HFF-Myc (cell line): ENCODE data around the gene NTSR2.

Source experiments
- DNase-seq: peaks from one replicate; pipeline ENCODE4 v3.0.0-alpha.2; 2011; ENCODE audit warnings: low read depth; ENCODE audit errors: extremely low read depth
- H3K4me3 ChIP-seq: replicated peaks from 2 replicates; pipeline ENCODE4 v1.5.1; 2011; ENCODE audit warnings: low read depth, mild to moderate bottlenecking, control low read depth, low read length
- TF ChIP-seq, protein P1 (sequence below): IDR thresholded peaks from 2 replicates; pipeline ENCODE4 v1.5.1; 2012; ENCODE audit warnings: mild to moderate bottlenecking, low read depth, low read length, control low read depth; ENCODE audit errors: missing control alignments

NTSR2 gene

GRCh38 chr2:11629851-11630250 is 40.1 kb downstream of the NTSR2 start:
- no peak overlapping the region for H3K4me3 ChIP-seq
- TF ChIP-seq, protein P1, sequence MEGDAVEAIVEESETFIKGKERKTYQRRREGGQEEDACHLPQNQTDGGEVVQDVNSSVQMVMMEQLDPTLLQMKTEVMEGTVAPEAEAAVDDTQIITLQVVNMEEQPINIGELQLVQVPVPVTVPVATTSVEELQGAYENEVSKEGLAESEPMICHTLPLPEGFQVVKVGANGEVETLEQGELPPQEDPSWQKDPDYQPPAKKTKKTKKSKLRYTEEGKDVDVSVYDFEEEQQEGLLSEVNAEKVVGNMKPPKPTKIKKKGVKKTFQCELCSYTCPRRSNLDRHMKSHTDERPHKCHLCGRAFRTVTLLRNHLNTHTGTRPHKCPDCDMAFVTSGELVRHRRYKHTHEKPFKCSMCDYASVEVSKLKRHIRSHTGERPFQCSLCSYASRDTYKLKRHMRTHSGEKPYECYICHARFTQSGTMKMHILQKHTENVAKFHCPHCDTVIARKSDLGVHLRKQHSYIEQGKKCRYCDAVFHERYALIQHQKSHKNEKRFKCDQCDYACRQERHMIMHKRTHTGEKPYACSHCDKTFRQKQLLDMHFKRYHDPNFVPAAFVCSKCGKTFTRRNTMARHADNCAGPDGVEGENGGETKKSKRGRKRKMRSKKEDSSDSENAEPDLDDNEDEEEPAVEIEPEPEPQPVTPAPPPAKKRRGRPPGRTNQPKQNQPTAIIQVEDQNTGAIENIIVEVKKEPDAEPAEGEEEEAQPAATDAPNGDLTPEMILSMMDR = no peak
- no peak for DNase-seq

- H3K4me3 ChIP-seq = no peak overlapping the region
- TF ChIP-seq, protein P1 = no peak
- no peak for DNase-seq
Measured at GRCh38 chr2:11629215-11629614, 40.8 kb downstream of the NTSR2 start.

DNA sequence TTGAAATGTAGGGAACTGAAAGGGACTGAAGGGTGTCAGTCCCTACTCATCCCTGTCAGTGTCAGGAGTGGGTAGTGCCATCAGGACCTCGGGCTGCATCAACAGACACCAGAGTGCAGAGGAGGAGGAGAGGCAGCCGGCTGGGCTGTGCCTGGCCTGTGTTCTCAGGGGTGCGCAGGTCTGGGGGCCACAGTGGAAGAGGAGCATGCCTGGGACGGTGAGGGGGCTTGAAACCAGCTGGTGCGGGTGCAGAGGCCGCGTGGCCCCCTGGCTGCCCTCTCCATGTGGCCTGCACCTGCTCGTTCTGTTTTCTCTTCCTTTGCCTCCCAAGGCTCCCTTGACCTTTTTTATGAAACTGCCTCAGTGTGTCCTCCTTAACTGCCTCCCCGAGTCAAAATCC is 41.3 kb downstream of the NTSR2 start:
- TF ChIP-seq, protein P1 = no peak
- H3K4me3 ChIP-seq = no peak overlapping the region
- DNase-seq = no peak

GRCh38 chr2:11625671-11626070 is 44.3 kb downstream of the NTSR2 start:
- no peak for DNase-seq
- TF ChIP-seq, protein P1 = no peak
- no peak overlapping the region for H3K4me3 ChIP-seq

DNA sequence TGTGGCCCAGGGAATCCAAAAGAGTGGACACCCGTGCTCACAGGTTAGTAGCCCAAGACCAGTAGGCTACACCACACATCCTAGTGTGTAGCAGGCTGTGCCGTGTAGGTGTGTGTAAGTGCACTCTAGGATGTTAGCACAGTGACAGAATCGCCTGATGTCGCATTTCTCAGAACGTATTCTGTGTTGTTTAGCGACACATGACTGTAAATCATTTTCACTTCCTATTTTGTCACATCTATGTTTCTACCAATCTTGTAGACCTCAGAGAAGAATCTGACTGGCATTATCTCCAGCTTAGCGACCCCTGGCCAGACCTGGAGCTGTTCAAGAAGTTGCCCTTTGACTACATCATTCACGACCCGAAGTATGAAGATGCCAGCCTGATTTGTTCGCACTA is 45.1 kb downstream of the NTSR2 start:
- no peak for DNase-seq
- H3K4me3 ChIP-seq = no peak overlapping the region
- TF ChIP-seq, protein P1 = no peak

DNA sequence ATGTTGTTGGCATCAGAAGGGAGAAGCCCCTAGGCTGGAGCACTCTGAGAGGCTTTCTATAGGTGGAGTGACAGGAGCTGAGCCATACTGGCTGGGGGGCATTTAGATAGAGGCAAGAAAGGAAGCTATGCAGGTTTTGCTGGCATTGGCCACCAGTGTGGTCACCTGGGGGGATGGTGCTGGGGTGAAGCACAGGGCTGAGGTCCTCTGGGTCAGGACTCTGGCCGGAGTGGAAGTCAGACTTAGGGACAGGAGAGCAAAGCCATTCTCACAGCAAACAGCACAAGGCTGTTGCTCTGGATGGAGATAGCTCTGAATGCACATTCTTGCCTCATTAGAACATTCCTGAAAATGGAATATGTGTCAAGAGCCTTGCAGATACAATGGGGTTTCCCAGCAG is 47.4 kb downstream of the NTSR2 start:
- H3K4me3 ChIP-seq = no peak overlapping the region
- TF ChIP-seq, protein P1 = no peak

DNA sequence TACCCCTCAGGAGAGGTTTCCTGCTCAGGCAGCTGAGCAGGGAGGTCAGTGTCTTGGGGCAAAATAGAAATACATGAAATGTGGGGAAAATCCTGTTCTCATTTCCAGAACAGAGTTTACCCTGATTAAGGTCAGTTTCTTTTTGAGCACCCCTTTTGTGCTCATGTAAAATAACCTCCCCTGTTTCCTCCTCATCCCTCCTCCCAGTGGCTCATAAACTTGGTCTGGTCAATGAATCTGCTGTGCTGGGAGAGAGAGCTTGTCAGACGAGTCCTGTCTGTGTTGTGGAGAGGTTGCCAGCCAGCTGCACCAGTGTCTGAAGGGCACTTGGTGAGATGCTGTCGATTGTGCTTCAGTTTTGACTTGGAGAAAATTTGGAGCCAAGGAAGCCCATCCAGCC is 48.6 kb downstream of the NTSR2 start:
- no peak for DNase-seq
- TF ChIP-seq, protein P1 = no peak
- no peak overlapping the region for H3K4me3 ChIP-seq

More for the DNA sequence above, 47.4 kb downstream of the NTSR2 start:
- DNase-seq = no peak
